EH (cell line): ENCODE data around the gene RSPO3.

Experiments used
- DNase-seq: peaks from one replicate; pipeline ENCODE4 v3.0.0-alpha.2; 2015; ENCODE audit warnings: low read depth

RSPO3 gene

DNA sequence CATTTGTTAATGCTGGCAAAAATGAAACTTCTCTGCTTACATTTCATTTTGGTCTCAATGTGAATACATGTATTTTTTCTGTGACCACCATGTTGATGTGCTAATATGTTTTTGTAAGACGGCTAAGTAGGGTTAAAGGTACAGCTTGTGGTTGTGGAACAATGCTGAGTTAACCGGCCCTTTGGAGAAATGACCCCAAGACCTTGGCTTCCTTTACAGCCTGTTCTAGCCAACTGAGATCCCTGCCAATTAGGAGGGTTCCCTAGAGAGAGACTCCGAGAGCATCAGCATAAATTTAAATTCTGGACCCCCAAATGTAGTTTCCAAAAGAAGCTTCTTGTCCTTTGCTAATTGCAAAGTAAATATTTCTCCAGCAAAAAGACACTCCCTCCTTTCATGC is 44.4 kb downstream of the RSPO3 start:
- DNase-seq, result no peak

DNA sequence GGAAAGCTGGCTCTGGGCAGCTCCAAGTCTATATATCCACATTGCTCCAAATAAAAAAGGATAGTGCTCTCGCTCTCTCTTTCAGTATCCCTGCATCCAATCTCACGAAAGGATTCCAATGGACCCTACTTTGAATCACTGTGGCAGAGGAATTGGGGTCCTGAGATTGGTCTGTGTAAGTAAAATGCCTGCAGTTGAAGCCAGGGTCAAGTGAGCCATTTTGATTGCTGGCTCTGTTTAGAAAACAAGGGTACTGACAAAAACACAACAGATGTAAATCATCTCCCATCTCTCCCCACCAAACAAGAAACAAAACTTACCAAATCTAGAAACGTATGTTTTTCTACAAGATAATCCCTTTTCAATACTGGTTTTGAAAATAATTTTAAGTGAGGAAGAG is 45.6 kb downstream of the RSPO3 start:
- no peak for DNase-seq

- no peak for DNase-seq
Measured at GRCh38 chr6:127164565-127164964, 46.1 kb downstream of the RSPO3 start.

DNA sequence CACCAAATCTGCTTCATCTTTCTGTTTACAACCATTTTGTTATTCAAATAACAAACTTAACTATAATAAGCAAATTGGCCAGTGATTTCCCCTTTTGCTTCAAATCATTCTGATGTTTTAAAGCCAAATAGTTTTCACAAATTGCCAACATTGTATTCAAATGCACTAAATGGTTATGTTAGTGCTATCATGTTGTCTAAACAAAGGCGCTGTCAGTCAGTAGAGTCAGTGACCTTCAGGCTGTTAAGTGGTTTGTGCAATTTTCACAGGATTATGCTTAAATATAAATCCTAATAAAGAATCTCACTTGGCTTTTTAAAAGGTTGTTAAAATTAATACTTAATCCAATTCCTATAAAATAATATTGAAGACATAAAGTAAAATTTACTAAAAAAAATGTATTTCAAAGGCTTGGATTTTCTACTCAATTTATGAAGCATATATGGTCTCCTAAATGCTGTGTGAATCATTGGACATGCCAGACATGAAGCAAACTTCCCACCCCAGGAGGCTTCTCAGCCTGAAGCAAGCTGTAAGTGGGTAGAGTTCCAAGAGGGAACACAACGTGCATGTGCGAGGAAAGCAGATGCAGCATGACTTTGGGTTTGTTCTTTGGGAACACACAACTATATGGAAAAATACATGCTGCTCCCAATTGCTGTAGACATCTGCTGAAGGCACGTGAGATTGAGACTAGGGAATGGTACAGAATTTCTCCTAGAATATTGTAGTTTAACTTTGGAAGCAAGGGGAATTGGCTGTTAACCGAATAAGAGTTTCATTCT is 54.9 kb downstream of the RSPO3 start:
- no peak for DNase-seq

DNA sequence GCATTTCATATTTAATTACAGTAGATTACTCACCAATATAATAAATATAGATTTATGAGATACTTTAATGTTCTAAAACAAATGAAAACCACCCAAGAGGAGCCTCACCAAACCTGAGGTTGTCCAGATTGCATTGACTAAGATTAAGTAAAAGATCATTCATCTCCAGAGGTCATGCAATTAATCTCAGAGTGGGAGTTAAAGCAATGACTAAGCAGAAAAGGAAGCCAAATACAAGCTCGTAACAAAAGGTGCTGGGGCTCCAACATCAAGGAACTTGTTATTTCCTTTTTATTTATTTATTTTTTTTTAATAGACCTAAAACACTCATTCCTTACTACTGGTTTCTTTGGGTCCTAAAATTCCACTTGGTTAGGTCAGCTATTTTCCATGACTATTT is 57.7 kb downstream of the RSPO3 start:
- DNase-seq, result peak; percentile 39

- peak; percentile 78 for DNase-seq
Measured at GRCh38 chr6:127177030-127177922, 58.8 kb downstream of the RSPO3 start.

GRCh38 chr6:127177923-127178231 is 59.4 kb downstream of the RSPO3 start:
- no peak for DNase-seq

GRCh38 chr6:127178746-127179145 is 60.3 kb downstream of the RSPO3 start:
- peak; percentile 47 for DNase-seq

- DNase-seq, result peak; percentile 29
Measured at GRCh38 chr6:127180426-127180825, 62.0 kb downstream of the RSPO3 start.

DNA sequence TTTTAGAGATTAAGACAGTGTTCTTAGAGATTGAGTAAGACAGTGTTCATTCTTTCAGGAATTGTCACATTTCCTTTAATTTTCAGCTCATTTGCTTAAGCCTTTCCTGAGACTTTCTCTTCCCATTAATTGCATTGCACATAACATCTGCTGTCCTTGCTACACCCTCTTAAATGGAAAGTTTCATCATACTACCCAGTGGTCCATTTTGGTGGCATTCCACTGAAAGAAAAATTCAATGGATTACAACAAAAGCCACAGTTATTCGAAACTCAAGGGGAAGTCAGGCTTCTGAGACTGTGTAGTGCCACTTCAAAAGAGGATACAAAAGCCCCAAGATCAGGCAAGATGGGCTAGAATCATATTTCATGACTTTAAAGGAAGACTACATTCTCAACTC is 64.0 kb downstream of the RSPO3 start:
- DNase-seq, result peak; percentile 85

DNA sequence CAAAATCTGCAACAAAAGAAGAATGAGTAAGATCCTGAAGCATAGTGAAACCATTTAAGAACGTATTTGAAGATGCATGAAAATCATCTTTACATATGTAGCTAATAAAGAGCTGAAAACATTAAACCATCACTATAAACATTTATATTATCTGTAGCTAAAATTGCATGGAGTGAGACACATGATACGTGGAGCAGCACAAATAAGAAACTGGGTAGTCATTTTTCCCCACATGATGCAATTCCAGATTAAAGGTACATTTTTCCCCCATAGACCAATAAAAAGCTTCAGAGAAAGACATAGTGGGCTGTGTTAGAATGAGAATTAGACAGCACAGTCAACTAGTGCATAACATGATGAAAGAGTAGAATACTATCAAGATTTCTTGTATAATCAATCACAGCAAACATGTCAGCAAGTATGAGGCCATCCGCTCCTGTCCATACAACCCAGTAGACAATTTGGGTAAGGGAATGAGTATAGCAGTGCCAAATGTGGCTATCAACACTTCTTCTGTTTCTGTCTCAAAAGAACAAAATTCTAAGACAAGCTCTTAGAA is 67.0 kb downstream of the RSPO3 start:
- DNase-seq, result no peak

DNA sequence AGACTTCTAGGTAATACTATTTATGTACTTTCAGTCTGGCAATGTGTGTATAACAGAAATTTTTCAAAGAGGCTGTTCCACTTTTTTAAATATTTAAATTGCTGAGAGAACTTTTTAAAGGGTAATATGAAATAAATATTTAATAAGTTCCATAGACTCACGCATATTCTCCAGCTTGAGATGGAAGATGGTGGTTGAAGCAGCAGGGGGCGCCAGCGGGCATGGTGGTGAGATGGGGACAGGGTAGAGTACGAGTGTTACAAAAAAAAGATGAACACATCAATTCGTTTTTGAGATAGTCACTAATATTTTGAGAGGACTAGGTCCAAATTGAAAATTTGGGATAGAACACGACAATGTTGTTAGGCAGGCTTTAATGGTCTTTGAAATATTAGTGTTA is 68.4 kb downstream of the RSPO3 start:
- DNase-seq, result peak; percentile 19

- no peak for DNase-seq
Measured at GRCh38 chr6:127188744-127189143, 70.3 kb downstream of the RSPO3 start.

- peak; percentile 56 for DNase-seq
Measured at GRCh38 chr6:127190552-127190951, 72.1 kb downstream of the RSPO3 start.

DNA sequence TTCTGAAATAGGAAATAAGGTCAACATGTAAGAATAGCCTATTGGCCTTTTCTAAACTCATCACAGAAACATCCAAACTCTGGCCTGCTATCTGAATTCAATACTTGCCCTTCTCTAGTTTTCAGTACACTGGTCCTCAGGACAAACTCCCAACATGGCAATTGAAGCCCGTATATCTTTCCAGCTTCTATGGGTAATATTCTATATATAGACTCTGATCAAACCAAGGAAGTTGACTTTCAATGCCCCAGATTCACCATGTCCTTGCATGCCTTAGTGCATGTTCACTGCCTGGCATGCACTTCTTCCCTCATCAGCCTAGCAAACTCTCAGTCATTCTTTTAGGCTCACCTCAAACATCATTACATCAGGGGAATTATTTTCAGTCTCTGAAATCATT is 73.2 kb downstream of the RSPO3 start:
- peak; percentile 66 for DNase-seq

GRCh38 chr6:127192911-127193541 is 74.6 kb downstream of the RSPO3 start:
- peak; percentile 62 for DNase-seq

DNA sequence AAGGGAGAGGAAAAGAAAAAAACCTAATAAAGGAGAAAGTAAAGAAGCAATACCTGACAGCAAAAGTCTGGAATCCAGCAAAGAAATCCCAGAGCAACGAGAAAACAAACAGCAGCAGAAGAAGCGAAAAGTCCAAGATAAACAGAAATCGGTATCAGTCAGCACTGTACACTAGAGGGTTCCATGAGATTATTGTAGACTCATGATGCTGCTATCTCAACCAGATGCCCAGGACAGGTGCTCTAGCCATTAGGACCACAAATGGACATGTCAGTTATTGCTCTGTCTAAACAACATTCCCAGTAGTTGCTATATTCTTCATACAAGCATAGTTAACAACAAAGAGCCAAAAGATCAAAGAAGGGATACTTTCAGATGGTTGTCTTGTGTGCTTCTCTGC is 77.4 kb downstream of the RSPO3 start:
- DNase-seq, result no peak

- no peak for DNase-seq
Measured at GRCh38 chr6:127198549-127198948, 80.1 kb downstream of the RSPO3 start.

- no peak for DNase-seq
Measured at GRCh38 chr6:127199470-127199869, 81.0 kb downstream of the RSPO3 start.

DNA sequence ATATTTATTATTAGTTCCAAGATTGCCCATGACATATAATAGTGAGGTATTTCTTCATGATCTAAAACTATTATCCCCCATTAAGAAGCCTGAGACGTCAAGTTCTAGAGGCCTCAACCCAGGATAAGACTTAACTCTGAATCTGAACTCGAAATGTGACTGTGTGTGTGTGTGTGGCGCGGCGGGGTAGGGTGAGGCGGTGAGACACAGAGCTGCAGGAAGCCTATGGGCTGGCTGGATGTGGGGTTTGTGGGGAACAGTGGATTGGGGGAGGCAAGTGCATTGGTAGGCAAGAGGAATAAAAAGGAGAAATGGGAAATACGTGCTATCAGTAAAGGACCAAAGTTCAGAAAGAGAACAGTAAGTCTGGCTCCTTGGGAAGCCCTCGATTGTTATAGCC is 81.6 kb downstream of the RSPO3 start:
- no peak for DNase-seq

GRCh38 chr6:127201321-127201720 is 82.8 kb downstream of the RSPO3 start:
- DNase-seq, result peak; percentile 56

- DNase-seq, result peak; percentile 64
Measured at GRCh38 chr6:127202676-127203075, 84.2 kb downstream of the RSPO3 start.

DNA sequence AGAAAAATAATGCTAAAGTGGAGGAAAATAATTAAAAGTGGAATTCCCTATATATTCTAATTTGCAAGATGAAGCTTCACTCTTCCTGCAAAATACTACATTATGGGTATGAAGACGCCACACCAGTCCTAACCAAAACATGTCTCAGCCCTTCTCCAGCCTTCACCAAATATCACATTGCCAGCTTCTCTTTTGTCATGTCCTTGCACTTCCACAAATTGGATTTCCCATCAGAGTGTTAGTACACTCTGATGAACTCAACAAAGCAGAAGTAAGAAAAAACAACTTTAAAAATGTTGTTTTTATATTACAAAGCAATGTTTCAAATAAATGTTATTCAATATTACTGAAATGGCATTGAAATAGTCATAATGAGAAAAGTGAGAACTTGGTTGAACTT is 85.8 kb downstream of the RSPO3 start:
- DNase-seq, result no peak
